Ascending aorta (tissue), 2 donors: ENCODE measurements around the gene BNIP1. TPM values are rescaled to one million over a fixed set of nuclear protein-coding genes. Genes with fewer than 3 reads are reported as not detected.

ENCODE experiments used
- DNase-seq, 2 donors: peaks; one replicate each; pipeline ENCODE4 v3.0.0-alpha.2; 2019; ENCODE audit warnings: low spot score in 2 of 2
- H3K27ac ChIP-seq, 2 donors: fragments of 200-600 bp; sonication (generic); one replicate each; pipeline ENCODE4 v1.5.1; 2016 to 2017; ENCODE audit warnings: mild to moderate bottlenecking in 1 of 2
- H3K27me3 ChIP-seq: fragments of 200-600 bp; sonication (generic); one replicate; pipeline ENCODE4 v1.5.1; 2017
- H3K36me3 ChIP-seq, 2 donors: fragments of 200-600 bp; sonication (generic); one replicate each; pipeline ENCODE4 v1.5.1; 2016
- H3K4me1 ChIP-seq, 2 donors: fragments of 200-600 bp; sonication (generic); one replicate each; pipeline ENCODE4 v1.5.1; 2016 to 2017; ENCODE audit warnings: mild to moderate bottlenecking in 1 of 2
- H3K4me3 ChIP-seq, 2 donors: fragments of 200-600 bp; sonication (generic); one replicate each; pipeline ENCODE4 v1.5.1; 2016 to 2017; ENCODE audit warnings: mild to moderate bottlenecking in 1 of 2
- H3K9me3 ChIP-seq, 2 donors: fragments of 200-600 bp; sonication (generic); one replicate each; pipeline ENCODE4 v1.5.1; 2016
- intact Hi-C: fragments of 100-400 bp; cut with DNase I; formaldehyde crosslinking; loops from one replicate; pipeline ENCODE4 v1.15.1; 2023
- total RNA-seq: library from RNA; depleted of rRNA; stranded (reverse); fragments of >200 nt; gene quantifications from one replicate; pipeline ENCODE4 v1.1.0, GENCODE V29; 2016
- TF ChIP-seq, protein P1 (sequence below), 3 experiments: fragments of 200-600 bp in 2 of 3; fragments of 450-650 bp in 1 of 3; sonication (generic) in 2 of 3; IDR thresholded peaks; one replicate each; pipeline ENCODE4 v1.5.1; 2016 to 2019; ENCODE audit warnings: antibody characterized with exemption in 3 of 3, mild to moderate bottlenecking in 1 of 3, moderate library complexity in 1 of 3

BNIP1 gene
- total RNA-seq, 1 donor from 2014 or later: 11.3 TPM

DNA sequence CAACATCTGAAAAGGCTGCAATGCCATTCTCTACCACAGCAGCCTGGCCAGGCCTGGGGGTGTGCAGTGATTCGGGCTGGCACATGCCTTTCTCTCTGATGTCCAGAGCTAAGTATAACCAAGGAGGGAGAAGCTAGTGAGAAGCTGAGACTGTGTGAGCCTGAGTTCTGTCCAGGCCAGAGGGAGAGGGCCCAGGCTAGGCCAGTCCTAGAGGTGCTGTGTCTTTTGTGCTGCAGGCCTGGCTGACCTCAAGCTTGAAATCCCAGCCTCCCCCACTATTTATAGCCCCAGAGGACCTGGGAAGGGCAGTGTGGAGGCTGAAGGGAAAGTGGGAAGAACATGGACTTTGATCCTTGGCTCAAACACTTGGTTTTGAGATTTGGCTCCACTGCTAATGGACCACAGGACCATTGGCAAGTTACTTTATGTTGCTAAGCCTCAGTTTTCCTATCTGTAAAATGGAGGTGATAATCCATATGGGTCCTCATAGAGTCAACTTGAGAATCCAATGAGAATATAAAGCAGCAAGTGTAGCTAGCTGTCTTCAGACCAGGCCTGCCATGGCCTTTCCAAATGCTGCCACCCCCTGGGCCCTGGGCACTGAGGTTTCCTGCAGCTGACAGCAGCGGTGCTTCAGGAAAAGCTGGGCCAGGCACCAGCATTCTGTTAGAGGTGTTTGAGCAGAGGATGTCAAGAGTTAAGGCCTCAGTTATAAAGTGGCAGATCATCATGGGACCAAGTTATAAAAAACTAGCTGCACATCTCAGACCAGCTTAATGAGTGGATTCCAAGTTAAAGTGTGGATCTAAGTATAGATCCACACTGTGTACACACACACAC lies 21.1 kb downstream of the BNIP1 start:
- peaks cover 17 to 49% of the 10 kb centered on the region in 2 donors for H3K36me3 ChIP-seq
- no peak overlapping the region for H3K4me3 ChIP-seq
- H3K4me1 ChIP-seq: no peaks in the 10 kb centered on the region
- TF ChIP-seq, protein P1, sequence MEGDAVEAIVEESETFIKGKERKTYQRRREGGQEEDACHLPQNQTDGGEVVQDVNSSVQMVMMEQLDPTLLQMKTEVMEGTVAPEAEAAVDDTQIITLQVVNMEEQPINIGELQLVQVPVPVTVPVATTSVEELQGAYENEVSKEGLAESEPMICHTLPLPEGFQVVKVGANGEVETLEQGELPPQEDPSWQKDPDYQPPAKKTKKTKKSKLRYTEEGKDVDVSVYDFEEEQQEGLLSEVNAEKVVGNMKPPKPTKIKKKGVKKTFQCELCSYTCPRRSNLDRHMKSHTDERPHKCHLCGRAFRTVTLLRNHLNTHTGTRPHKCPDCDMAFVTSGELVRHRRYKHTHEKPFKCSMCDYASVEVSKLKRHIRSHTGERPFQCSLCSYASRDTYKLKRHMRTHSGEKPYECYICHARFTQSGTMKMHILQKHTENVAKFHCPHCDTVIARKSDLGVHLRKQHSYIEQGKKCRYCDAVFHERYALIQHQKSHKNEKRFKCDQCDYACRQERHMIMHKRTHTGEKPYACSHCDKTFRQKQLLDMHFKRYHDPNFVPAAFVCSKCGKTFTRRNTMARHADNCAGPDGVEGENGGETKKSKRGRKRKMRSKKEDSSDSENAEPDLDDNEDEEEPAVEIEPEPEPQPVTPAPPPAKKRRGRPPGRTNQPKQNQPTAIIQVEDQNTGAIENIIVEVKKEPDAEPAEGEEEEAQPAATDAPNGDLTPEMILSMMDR (IDR thresholded peaks at IDR 0.05): no peak
- no peak overlapping the region for H3K27ac ChIP-seq
- intact Hi-C loops: no loop called here
- H3K27me3 ChIP-seq: no peaks in the 10 kb centered on the region
- no peak for DNase-seq
- H3K9me3 ChIP-seq: no peaks in the 10 kb centered on the region

DNA sequence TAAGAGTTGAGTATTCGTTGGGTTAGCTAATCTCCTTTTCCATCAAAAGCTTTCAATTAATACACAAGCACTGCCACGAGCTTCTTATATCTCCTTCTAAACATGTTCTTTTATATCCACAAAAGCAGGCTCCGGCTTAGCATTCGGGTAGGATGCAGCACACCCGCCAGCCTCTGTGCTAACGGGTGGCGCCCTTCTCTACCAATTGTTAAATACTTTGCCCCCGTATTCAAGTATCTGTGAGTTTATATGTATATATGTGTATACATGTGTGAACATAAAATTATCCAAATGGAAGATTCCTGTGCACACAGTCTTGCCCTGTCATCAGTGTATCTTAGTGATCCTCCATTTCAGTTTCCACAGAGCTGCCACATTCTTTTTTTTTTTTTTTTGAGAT lies 27.8 kb downstream of the BNIP1 start:
- intact Hi-C loops: no loop called here
- H3K27ac ChIP-seq: no peak overlapping the region
- no peak overlapping the region for H3K4me3 ChIP-seq
- H3K36me3 ChIP-seq: no peaks in the 10 kb centered on the region
- no peaks in the 10 kb centered on the region for H3K9me3 ChIP-seq
- DNase-seq: no peak
- H3K27me3 ChIP-seq: no peaks in the 10 kb centered on the region
- no peaks in the 10 kb centered on the region for H3K4me1 ChIP-seq
- TF ChIP-seq, protein P1 (IDR thresholded peaks at IDR 0.05): no peak

DNA sequence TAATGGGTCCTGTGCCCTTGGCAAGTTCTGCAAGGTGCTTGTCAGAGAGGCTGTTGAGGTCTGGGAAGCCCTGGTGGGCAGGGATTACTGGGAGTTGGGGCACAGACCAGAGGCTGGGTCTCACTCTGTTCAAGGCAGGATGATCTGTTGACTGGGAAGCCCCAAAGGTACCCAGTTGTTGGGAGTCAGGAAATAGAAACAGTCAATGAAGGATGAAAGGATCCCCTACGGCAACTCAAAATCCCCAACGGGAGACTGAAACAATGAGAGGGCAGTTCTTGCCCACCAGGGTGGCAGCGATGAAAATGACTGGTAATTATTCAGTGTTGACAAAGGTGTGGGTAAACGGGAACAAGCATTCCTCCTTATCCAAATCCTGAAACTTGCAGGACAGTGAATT lies 31.2 kb downstream of the BNIP1 start:
- no peaks in the 10 kb centered on the region for H3K4me1 ChIP-seq
- TF ChIP-seq, protein P1 (IDR thresholded peaks at IDR 0.05): no peak
- no peaks in the 10 kb centered on the region for H3K36me3 ChIP-seq
- H3K27me3 ChIP-seq: no peaks in the 10 kb centered on the region
- no peak overlapping the region for H3K27ac ChIP-seq
- intact Hi-C loops: no loop called here
- no peak for DNase-seq
- H3K9me3 ChIP-seq: no peaks in the 10 kb centered on the region
- no peak overlapping the region for H3K4me3 ChIP-seq

DNA sequence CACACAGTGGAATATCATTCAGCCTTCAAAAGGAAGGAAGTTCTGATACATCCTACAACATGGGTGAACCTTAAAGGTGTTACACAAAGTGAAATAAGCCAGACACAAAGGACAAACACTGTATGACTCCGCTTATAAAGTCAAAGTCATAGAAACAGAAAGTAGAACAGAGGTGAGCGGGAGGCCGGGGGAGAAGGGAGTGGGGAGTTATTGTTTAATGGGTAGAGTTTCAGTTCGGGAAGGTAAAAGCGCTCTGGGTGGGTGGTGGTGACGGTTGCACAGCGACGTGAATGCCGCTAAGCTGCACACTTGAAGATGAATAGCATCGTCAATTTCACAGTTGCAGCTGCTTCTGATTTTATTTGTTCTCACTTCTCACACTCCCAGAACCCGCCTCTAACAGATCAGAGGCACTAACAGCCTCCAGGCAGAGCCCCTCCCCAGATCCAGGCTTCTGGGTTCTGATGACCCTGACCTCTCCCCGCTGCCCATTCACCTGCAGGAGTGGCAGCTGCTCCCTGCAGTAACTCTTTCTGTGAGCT lies 34.1 kb downstream of the BNIP1 start:
- Histone ChIP-seq H3K4me1 (no peaks in the 10 kb centered on the region), H3K4me3 (no peak overlapping the region), H3K36me3 (no peaks in the 10 kb centered on the region), H3K9me3 (no peaks in the 10 kb centered on the region), H3K27ac (no peak overlapping the region), H3K27me3 (no peaks in the 10 kb centered on the region)
- TF ChIP-seq, protein P1 (IDR thresholded peaks at IDR 0.05): no peak
- DNase-seq: no peak
- intact Hi-C loops: no loop called here

DNA sequence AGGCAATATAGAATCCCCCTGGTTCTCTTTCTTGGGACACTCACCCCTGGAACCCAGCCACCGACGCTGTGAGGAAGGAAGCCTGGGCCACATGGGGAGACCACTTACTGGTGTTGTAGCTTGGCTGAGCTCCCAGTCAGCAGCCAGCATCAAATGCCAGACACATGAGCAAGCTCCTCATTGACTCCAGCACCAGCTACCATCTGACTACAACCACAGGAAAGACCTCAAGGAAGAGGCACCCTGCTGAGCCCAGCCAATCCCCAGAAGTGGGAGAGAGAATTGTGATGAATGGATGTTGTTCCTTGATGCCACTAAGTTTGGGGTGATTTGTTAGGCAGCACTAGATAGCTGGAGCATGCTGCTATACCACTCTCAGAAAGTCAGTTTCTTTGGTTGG lies 36.0 kb downstream of the BNIP1 start:
- Histone ChIP-seq H3K4me1 (no peaks in the 10 kb centered on the region), H3K36me3 (no peaks in the 10 kb centered on the region), H3K27ac (no peak overlapping the region), H3K4me3 (no peak overlapping the region), H3K27me3 (no peaks in the 10 kb centered on the region), H3K9me3 (no peaks in the 10 kb centered on the region)
- TF ChIP-seq, protein P1 (IDR thresholded peaks at IDR 0.05): no peak
- intact Hi-C loops: no loop called here
- DNase-seq: no peak
